ENCODE measurements around the gene STH. TPM values are rescaled to one million over a fixed set of nuclear protein-coding genes. Genes with fewer than 3 reads are reported as not detected.
A peak's percentile ranks its signal among the peaks of the same experiment; 100 is the strongest.
"Not testable (repeated sequence)": the region's sequence is repeated elsewhere in the genome, so short reads cannot be mapped to it uniquely, and the experiment has no call there.

Gene STH
- total and polyA plus RNA-seq, 9 of the 15 experiments (the other 6 are each of a cell fraction or from before 2014, with no cell fraction given): not detected

- H3K79me2 ChIP-seq (ENCODE audit: control insufficient read depth, insufficient read depth, low read length); H3K9ac ChIP-seq (ENCODE audit: insufficient read depth in 1 of 2, low read depth in 2 of 2, low read length in 2 of 2); BruUV-seq (replicated peaks); H3K4me1 ChIP-seq (replicated peaks in 1 of 2; ENCODE audit: control insufficient read depth in 2 of 2, insufficient read depth in 2 of 2, low read length in 2 of 2); H3K27me3 ChIP-seq (ENCODE audit: control insufficient read depth in 2 of 2, insufficient read depth in 2 of 2, low read length in 2 of 2); intact Hi-C loops (cut with micrococcal nuclease); H3K27ac ChIP-seq (ENCODE audit: extremely low read depth, low read depth, low read length); H3K9me3 ChIP-seq (replicated peaks; ENCODE audit: control insufficient read depth, insufficient read depth, low read depth, low read length); H2AFZ ChIP-seq (ENCODE audit: low read depth, low read length); in situ Hi-C loops (cut with MboI); H4K20me1 ChIP-seq (replicated peaks; ENCODE audit: control insufficient read depth, insufficient read depth, low read length); CTCF ChIA-PET (ENCODE audit: low intra/inter-chr PET ratio); H3K9me1 ChIP-seq (ENCODE audit: control insufficient read depth, insufficient read depth, low read length); FAIRE-seq; ATAC-seq; DNase-seq (ENCODE audit: extremely low read depth in 1 of 4, low spot score in 3 of 4); H3K4me3 ChIP-seq; H3K4me2 ChIP-seq (ENCODE audit: insufficient read depth, low read length): not testable (repeated sequence)
- 74% methylated on average over 7 of the region's 7 CpGs for WGBS (ENCODE audit: insufficient coverage, low coverage, missing lambda C conversion rate)
- H3K36me3 ChIP-seq (ENCODE audit: control insufficient read depth, insufficient read depth, low read length): peaks cover 14% of the 10 kb centered on the region; the same call in 2 of the 3 replicates
- POLR2A ChIA-PET: interaction anchor here (0.5 kb wide), 1 partner anchor 31 kb away, joined by 3 read pairs; no protein-coding TSS in a partner anchor
Observed at GRCh38 chr17:46023366-46023765, 24.3 kb downstream of the STH start.

- no peaks in the 10 kb centered on the region for H4K20me1 ChIP-seq (replicated peaks; ENCODE audit: control insufficient read depth, insufficient read depth, low read length)
- 85% methylated on average over 9 of the region's 24 CpGs for WGBS (ENCODE audit: insufficient coverage, low coverage, missing lambda C conversion rate)
- ChIA-PET POLR2A (no interaction called here), CTCF (ENCODE audit: low intra/inter-chr PET ratio) (no interaction called here)
- no peaks in the 10 kb centered on the region for H3K9me1 ChIP-seq (ENCODE audit: control insufficient read depth, insufficient read depth, low read length)
- TF ChIP-seq ZBTB33 (CRISPR knock-in tag; IDR thresholded peaks at IDR 0.05): peak; percentile 30; the same call in 1 of the 2 replicates
- TF ChIP-seq HNRNPH1 (optimal IDR thresholded peaks at IDR 0.05; ENCODE audit: low read depth, low read length): no peak
- no peak overlapping the region for H3K4me2 ChIP-seq (ENCODE audit: insufficient read depth, low read length)
- H3K27ac ChIP-seq (ENCODE audit: extremely low read depth, low read depth, low read length): no peak overlapping the region
- H2AFZ ChIP-seq (ENCODE audit: low read depth, low read length): no peak overlapping the region
- no peaks in the 10 kb centered on the region for H3K27me3 ChIP-seq (ENCODE audit: control insufficient read depth in 2 of 2, insufficient read depth in 2 of 2, low read length in 2 of 2)
- BruUV-seq (replicated peaks): no TSS peak
- no peak overlapping the region for H3K4me3 ChIP-seq
- H3K9me3 ChIP-seq (replicated peaks; ENCODE audit: control insufficient read depth, insufficient read depth, low read depth, low read length): no peaks in the 10 kb centered on the region
- in situ Hi-C loops (cut with MboI): no loop called here
- peaks cover 0 to 7% of the 10 kb centered on the region in 2 experiments; a peak in 3 of 5 replicates for H3K4me1 ChIP-seq (replicated peaks in 1 of 2; ENCODE audit: control insufficient read depth in 2 of 2, insufficient read depth in 2 of 2, low read length in 2 of 2)
- no peak for DNase-seq (ENCODE audit: extremely low read depth in 1 of 4, low spot score in 3 of 4)
- no peak for FAIRE-seq
- intact Hi-C loops (cut with micrococcal nuclease): no loop called here
- peaks cover 19% of the 10 kb centered on the region; the same call in 2 of the 3 replicates for H3K36me3 ChIP-seq (ENCODE audit: control insufficient read depth, insufficient read depth, low read length)
- ATAC-seq: no peak
- no peaks in the 10 kb centered on the region for H3K79me2 ChIP-seq (ENCODE audit: control insufficient read depth, insufficient read depth, low read length)
- H3K9ac ChIP-seq (ENCODE audit: insufficient read depth in 1 of 2, low read depth in 2 of 2, low read length in 2 of 2): peak overlapping the region in 1 of 2 experiments; percentile 68; a peak in 1 of 4 replicates
Observed at GRCh38 chr17:46023783-46024388, 24.8 kb downstream of the STH start.

Data from K562 (cell line).